Measurements from ENCODE around the gene MYO10.

Gene MYO10

DNA sequence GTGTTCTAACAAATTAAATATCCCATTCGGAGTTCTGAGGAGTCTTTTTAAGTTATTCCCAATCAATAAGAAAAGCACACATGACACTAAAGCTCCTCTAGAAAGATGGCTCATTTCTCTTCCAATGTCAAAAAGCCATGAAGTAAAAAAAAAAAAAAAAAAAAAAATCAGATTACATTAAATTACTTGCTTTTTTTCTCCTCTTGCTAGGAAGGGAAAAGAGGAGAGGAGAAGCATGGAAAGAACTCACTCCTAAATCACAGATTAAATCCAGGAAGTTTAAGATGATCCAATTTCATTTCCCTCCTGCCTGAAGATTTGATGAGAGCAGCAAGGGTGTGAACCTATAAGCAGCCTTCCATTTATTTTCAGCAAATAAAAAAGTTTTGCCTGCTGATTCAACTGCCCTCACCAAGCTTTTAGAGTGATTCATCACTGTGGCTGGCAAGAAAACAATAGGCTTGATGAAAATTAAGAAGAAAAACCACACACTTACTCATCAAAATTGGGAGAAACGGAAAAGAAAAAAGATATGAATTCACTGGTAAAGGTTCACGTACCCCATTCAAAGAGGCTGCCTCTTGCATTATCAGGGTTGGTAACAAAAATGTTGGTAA lies 19.7 kb downstream of the MYO10 start:
- DNase-seq (ENCODE audit: low read depth), result no peak

DNA sequence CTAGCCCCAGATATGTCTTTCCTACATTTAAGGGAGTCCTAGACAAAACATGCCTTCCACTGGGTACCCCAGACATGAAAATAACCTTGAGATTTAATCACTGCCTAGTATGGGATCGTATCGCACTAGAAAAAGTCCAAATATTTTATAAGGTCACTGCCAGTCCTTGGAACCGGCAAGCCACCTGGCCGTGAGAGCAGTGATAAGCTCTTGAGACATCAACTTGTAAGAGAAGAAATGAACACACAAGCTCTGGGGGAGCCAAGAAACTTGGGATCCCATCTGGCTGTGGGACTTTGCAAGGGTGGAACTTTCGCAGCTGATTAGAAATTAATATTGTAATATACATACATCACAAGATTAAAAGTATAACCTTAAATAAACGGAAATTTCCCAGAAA lies 21.5 kb downstream of the MYO10 start:
- DNase-seq (ENCODE audit: low read depth), result no peak

DNA sequence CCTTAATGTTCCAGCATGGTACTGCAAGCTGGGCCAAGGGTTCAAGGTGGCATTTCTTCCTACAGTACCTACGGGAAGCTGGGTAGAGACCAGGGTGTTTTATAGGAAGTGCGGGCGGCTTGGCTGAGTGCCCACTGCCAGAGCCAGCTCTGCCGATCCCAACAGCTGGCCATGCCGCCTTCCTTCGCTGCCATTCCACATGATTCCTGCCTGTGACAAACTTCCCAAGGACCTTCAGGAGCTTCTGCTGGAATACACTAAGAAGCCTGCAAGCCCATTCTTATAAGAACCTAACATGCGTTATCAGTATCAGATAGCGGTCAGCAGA lies 22.0 kb downstream of the MYO10 start:
- DNase-seq (ENCODE audit: low read depth), result no peak

DNA sequence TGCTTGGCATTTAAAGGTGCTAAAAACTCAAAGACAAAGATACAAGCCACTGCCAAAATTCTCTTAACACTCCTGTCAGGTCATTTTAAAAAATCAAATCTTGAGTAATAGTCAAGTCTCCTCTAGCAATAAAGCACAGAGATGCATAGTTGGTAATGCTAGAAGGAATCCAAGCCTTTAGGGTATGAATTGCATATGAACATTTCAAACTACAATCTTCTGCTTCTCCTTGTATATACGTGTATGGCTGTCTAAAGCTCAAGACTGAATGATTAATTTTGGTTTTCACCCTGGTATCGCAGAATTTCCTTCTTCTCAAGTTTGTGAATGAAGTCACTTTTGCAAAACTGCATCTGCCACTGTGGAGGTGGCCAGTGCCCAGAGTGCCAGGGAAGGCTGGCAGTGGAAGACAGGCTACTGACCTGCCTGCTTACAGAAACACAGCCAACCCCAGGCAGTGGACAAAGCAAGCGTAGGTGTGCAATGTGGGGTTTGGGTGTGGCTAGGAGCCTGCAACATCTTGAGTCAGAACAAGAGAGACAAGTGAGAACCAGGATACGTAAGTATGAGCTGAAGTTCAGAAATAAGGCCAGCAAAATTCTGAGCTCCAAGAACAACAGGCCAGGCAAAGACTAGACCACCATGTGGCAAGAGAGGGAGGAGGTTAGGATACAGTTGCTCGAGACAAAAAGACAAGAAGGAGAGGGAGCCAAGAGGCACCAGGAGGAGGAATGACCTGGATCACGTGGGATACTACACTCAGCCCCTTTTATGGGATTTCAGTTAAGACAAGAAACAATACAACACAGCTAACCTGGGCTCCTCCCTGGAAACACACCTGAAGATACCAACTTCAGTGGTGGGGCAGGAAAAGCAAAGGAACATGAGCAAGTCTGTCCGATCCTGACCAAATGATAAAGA lies 22.6 kb downstream of the MYO10 start:
- no peak for DNase-seq (ENCODE audit: low read depth)

DNA sequence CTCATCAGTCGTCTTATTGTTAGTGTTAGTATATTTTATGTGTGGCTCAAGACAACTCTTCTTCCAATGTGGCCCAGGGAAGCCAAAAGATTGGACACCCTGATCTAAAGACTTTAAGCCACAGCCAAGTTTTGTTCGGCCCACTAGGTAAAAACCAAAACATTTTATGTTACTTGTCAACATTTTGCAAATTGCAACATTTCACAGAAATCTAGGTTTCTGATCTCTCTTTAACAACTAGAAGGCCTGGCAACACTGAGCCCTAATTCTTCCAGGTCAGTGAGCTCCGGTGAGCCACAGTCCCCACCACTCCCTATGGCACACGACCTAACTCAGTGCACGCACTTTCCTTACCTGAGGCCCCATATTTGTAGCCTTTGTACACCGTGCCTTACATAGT lies 24.0 kb downstream of the MYO10 start:
- DNase-seq (ENCODE audit: low read depth), result no peak

DNA sequence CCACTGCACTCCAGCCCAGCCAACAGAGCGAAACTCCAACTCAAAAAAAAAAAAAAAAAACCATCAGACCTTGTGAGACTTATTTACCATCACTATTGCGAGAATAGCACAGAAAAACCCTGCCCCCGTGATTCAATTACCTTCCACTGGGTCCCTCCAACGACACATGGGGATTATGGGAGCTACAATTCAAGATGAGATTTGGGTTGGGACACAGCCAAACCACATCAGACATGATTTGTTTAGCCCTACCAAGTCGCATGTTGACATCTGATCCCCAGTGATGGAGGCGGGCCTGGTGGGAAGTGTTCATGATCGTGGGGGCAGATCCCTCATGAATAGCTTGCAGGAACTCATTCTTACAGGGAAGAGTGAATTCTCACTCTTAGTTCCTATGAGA lies 26.6 kb downstream of the MYO10 start:
- no peak for DNase-seq (ENCODE audit: low read depth)

DNA sequence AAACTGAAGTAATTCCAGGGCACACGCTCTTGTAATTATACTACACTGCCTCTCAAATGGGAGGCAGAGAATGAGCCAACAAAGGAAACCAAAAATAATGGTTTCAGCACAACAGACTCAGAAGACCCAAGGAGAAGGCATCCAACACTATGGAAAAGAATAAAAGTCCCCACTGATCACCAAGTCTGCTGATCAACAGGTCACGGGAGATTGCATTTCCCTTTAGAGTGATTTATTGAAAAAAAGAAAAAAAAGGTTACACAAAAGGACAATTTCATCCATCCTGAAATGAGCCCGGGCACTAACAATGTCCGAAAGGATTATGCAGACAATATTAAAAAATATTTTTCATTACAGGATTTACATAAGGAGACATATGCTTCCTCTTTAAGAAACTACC lies 28.8 kb downstream of the MYO10 start:
- no peak for DNase-seq (ENCODE audit: low read depth)

DNA sequence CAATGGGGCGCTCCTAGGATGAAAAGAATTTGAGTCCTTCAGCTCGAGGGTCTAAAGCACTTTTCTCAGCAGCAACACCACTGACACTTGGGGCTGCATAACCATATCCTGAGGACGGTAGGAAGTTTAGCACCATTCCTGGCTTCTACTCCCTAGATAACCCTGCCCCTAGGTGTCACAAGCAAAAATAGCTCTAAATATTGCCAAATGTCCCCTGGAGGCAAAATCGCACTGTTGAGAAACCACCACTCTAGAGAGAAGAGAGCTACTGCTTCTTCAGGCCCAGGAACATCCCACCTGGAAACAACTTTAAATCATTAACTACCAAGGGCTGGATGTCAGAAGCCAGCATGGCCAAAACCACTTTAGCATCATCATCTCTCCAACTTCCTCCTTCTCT lies 29.8 kb downstream of the MYO10 start:
- DNase-seq (ENCODE audit: low read depth), result no peak

DNA sequence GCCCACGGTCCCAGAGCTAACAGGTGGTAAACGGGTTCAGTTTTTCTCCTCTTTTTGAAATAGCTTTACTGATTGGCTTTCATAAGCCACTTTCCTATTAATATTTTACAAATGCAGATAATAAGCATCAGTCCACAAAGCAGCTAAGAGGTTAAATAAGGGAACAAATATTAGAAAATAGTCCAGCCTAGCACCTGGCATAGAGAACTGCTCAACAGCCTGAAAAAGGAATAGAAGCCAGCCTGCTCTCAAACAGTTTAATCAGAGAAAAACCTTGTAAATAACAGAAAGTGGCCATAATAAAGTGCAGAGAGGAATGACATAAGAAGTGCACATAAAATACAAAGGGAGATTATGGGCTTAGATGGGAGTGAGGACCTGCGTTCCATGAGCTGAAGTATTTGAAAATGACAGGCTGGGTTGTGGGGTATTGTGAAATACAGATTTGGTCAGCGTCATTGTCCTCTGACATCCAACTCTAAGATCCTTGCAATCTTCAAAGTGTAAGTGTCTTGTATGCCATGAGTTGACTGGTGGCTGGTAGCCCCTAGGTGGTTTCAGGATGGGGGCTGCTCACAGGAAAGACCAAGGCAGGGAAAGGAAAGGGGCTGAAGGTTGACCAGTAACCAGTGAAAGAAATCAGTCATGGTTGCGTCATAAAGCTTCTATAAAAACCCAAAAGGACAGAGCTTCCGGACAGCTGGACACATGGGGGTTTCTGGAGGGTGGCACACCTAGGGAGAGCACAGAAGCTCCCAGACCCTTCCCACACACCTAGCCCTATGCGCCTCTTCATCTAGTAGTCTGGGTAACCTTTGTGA lies 32.4 kb downstream of the MYO10 start:
- DNase-seq (ENCODE audit: low read depth), result no peak

DNA sequence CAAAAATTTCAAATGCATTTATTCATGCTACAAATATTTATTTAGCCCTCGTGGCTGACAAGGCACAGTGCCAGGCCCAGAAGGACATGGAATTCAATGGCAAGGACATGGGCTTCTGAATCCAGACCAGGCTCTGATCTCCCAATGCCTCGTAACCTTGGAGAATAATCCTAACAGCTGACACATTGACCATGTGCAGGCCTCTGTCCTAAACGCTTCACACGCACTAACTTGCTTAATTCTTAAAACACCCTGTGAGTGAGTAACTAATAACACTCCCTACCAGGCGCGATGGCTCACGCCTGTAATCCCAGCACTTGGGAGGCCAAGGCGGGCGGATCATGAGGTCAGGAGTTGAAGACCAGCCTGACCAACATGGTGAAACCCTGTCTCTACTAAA lies 33.2 kb downstream of the MYO10 start:
- no peak for DNase-seq (ENCODE audit: low read depth)

DNA sequence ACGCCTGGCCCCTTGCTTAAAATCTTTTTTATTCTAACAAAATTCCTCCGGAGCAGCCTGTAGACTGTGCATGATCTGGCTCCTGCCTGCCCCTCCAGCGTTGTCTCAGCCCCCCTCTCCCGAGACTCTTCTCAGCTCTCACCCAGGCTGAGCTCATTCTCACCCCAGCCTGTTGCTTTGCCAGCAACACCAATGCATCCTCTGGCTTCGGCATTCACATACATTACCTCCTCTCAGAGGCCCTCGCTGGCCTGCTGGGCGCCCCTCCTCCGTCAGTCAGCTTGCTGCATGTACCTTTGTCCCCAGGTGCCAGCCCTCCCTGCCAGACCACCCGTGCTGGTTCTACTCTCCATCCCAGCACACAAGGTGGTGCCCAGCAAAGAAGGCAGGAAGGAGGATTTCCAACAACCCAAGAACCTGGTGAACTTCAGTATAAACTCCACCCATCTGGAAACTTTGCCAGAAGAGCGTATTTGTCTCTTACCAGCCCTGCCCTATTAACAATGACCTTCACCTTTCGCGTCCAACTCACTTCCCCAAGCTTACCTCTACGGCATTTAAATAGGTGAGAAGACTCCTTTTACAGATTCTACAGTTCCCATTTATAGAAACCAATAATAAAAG lies 35.0 kb downstream of the MYO10 start:
- DNase-seq (ENCODE audit: low read depth), result no peak

DNA sequence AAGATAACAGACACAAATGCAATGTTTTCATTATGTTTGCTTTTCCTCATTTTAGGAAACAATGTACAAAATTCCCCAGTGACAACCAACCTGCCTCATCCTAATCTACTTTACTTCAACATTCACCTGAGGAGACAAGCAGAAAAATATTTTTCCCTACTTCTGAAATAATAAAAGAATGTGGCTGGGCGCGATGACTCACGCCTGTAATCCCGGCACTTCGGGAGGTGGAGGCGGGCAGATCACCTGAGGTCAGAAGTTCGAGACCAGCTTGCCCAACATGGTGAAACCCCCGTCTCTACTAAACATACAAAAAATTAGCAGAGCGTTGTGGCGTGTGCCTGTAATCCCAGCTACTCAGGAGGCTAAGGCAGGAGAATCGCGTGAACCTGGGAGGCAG lies 36.9 kb downstream of the MYO10 start:
- no peak for DNase-seq (ENCODE audit: low read depth)

DNA sequence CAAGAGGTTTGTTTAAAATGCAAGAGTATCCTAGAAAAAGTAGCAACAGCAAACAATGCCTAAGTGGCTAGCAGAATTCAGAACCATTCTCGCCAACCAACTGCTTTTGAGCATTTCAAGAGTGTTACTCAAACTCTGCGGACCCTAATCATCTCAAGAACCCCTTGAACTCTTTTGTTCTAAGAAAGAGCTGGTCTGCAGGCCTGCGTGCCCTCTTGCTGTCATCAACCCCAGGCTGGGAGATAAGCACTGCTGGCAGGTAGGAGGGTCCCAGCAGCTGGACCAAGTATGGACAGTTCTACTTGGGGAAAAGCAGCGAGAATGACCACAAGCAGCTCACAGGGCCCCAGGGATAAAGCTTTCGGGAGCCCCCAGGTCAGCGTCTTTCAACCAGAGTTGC lies 38.3 kb downstream of the MYO10 start:
- no peak for DNase-seq (ENCODE audit: low read depth)

DNA sequence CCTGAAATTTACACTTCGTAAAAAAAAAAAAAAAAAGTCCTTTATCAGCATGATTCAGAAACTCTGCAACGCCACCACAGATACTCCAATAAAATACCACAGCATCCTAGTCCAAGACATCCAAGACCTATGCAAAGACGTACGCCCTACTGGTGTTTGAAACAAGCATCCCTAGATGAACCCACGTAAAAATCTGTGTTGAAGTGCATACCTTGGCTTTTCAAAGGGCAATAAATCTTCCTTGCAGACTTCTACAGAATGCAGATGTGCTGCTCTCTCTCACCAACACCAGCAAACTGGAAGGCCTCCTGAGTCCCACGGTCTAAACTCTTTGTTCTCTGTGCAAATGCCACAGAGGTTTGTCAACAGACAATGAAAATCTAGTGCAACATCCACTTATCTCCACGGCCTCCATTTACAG lies 38.8 kb downstream of the MYO10 start:
- no peak for DNase-seq (ENCODE audit: low read depth)

DNA sequence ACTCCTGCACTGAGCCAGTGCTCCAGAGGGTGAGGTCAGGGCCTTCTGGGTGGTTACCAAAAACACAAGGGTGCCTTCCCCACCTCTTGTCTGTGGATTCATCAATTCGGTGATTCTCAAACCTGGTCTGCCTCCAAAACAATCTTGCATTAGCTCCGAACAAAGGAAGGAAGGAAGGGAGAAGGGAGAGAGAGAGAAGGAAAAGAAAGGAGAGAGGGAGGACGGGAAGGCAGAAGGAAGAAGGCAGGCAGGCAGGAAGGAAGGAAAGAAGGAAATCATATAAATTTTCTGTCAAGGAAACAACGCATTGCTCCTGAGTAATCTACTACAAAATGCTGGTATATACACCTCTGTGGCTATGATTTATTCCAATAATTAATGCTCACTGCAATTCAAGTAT lies 39.3 kb downstream of the MYO10 start:
- DNase-seq (ENCODE audit: low read depth), result no peak

DNA sequence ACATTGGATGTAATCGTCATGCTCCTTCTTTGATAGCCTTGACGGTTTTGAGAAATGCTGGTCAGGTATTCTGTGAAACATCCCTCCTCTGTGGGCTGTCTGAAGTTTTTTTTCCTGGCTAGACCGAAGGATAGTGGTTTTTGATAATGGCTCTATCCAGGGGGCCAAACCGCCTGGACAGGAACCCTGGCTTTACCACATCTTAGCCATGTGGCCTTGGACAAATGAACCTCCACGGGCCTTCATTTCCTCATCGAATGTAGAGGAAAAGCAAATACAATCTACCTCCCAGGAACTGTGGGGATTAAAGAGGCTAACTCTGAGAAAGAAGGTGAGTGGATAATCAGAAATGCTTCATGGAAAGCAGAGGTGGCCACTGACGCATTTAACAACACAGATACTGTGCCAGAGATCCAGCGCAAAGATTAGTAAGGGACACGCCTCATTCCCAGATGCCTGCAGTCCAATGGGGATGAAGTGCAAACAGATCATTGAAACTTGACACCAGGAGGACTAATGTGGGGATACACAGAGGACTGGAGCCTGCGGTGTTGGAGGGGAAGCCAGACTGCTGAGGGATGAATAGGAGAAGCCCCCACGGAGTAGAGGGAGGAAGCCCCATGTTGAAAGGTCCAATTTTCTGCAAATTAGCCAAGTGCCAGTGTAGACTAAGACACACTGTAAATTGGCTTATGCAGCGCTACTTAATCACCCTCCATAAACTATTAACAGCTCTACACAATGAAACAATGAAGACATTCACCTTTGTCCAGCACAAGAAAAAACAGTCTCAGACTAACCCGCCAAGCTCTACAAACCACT lies 41.6 kb downstream of the MYO10 start:
- no peak for DNase-seq (ENCODE audit: low read depth)

DNA sequence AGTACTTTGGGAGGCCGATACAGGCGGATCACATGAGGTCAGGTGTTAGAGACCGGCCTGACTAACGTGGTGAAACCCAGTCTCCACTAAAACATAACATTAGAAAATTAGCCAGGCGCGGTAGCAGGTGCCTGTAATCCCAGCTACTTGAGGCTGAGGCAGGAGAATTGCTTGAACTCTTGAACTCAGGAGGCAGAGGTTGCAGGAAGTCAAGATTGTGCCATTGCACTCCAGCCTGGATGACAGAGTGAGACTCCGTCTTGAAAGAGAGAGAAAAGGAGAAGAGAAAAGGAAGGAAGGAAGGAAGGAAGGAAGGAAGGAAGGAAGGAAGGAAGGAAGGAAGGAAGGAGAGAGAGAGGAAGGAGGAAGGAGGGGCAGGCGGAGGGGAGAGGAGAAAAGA lies 45.1 kb downstream of the MYO10 start:
- no peak for DNase-seq (ENCODE audit: low read depth)

DNA sequence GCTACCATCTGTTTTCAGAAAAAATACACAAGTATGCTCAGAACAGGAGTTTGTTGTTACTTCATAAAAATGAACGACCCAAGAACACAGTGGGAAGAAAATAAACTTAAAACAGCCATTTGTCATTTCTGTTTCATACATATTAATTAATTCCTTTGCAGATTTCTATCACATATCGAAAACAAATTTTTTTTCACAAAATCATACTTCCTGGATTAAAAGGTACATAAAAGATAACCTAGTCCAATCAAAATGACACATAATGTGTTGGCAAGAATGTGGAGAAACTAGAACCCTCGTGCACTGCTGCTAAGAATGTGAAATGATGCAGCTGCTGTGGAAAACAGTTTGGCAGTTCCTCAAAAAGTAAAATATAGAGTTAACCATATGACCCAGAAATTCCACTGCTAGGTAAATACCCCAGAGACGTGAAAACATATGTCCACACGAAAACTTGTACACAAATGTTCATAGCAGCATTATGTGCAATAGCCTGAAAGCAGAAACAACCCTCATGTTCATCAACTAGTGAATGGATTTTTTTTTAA lies 46.0 kb downstream of the MYO10 start:
- DNase-seq (ENCODE audit: low read depth), result no peak

DNA sequence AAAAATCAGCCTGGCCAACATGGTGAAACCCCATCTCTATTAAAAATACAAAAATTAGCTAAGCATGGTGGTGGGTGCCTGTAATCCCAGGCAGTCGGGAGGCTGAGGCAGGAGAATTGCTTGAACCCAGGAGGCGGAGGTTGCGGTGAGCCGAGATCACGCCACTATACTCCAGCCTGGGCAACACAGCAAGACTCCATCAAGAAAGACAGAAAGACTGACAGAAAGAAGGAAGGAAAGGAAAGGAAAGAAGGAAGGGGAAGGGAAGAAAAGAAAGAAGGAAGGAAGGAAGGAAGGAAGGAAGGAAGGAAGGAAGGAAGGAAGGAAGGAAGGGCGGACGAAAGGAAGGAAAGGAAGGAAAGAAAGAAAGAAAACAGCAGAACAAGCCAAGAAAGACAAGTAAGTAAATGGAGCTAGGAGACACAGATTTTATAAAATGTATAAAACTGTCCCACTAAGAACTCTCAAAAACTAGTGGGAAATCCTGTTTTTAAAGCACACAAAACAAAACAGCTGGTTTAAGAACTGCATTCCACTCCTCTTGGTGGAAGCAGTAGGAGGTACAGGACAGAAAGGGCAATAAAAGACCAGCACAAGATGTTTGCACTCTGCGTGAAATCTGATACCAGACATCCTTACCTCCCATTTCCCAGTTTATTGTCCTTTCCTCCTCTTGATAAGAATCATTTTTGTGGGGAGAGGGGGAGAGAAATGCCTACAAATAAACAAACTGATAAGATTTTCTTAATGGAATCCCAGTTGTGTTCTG lies 46.7 kb downstream of the MYO10 start:
- DNase-seq (ENCODE audit: low read depth), result no peak

DNA sequence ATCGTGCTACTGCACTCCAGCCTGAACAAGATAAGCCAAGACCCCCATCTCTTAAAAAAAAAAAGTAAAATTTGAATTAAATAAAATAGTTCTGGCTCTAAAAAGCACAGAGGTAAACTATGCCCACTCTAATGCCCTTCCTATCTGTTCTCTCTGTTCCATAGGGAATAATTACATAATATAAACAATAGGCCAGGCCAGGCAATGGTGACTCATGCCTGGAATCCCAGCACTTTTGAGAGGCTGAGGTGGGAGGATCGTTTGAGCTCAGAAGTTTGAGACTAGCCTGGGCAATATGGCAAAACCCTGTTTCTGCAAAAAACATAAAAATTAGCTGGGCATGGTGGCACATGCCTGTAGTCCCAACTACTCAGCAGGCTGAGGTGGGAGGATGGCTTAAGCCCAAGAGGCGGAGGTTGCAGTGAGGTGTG lies 47.4 kb downstream of the MYO10 start:
- DNase-seq (ENCODE audit: low read depth), result no peak
